ENCODE measurements around the gene BAIAP2L2. TPM values are rescaled to one million over a fixed set of nuclear protein-coding genes. Genes with fewer than 3 reads are reported as not detected.

BAIAP2L2 gene
- total and polyA plus RNA-seq, 4 donors = 0.33 to 0.46 (median 0.44) TPM; not detected in 1

DNA sequence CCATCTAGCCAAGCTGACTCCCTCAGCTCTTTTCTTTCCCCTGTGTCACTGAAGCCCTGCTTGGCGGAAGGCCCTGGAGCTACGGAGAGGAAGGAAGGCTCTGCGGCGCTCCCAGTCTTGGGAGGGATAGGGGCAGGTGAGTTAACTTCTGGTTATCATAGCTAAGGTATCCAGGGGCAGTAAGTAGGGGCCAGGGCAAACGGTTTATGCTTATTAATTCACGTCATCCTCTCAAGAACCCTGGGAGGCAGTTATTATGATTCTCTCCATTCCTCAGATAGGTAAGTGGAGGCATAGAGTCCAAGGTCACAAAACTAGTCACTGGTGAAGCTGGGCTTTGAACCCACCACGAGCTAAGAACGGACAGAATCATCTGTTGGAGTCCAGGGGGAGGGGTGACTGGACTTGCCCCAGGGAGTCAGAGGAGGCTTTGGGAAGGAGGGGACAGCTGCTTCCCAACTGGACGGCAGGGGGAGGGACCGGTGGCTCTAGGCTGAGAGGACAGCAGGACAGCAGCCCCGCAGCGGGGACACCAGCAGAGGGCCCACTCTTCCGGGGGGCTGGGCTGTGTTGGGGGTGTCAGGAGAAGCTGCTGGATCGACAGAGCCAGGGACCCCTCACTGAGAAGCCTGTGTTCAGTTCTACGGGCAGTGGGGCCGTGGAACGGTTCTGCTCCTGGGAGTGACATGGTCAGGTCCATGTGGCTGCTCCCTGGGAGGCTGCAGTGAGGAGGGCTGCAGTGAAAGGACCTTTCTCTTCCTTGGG, 3.5 kb downstream of the BAIAP2L2 start:
- H3K27me3 ChIP-seq (ENCODE audit: control insufficient read depth in 4 of 4, insufficient read depth in 4 of 4, low read length in 3 of 4) = no peaks in the 10 kb centered on the region
- 84% methylated on average over 17 of the region's 17 CpGs for WGBS

More for the DNA sequence above, 3.5 kb downstream of the BAIAP2L2 start:
- Histone ChIP-seq H3K27ac (ENCODE audit: low read depth in 1 of 2, low read length in 2 of 2) (no peak overlapping the region), H3K9me3 (ENCODE audit: control insufficient read depth in 4 of 4, low read length in 3 of 4) (no peaks in the 10 kb centered on the region), H3K4me1 (ENCODE audit: control insufficient read depth in 4 of 4, insufficient read depth in 4 of 4, low read length in 3 of 4) (peaks cover 11 to 21% (median 16%) of the 10 kb centered on the region in 4 donors), H3K36me3 (ENCODE audit: control insufficient read depth in 4 of 4, insufficient read depth in 3 of 4, low read depth in 1 of 4, low read length in 3 of 4) (no peaks in the 10 kb centered on the region), H3K4me3 (ENCODE audit: low read depth in 1 of 3, low read length in 3 of 3) (no peak overlapping the region), H3K9ac (ENCODE audit: low read depth in 1 of 2, low read length in 2 of 2) (no peak overlapping the region)
- TF ChIP-seq RXRA (IDR thresholded peaks at IDR 0.05) (no peak), TAF1 (conservative IDR thresholded peaks at IDR 0.05) (no peak), YY1 (IDR thresholded peaks at IDR 0.05) (no peak), EGR1 (IDR thresholded peaks at IDR 0.05; ENCODE audit: low read depth in 2 of 2) (no peak), HNF4A (conservative IDR thresholded peaks at IDR 0.05) (no peak), FOXA1 (IDR thresholded peaks at IDR 0.05) (no peak), GABPA (IDR thresholded peaks at IDR 0.05 in 1 of 2, conservative IDR thresholded peaks at IDR 0.05 in 1 of 2) (no peak), SP1 (IDR thresholded peaks at IDR 0.05) (no peak), FOXA2 (IDR thresholded peaks at IDR 0.05) (no peak), RAD21 (IDR thresholded peaks at IDR 0.05) (no peak), HNF4G (IDR thresholded peaks at IDR 0.05) (no peak), JUND (IDR thresholded peaks at IDR 0.05) (no peak), NR2F2 (IDR thresholded peaks at IDR 0.05) (no peak)
- TF ChIP-seq, protein P1, sequence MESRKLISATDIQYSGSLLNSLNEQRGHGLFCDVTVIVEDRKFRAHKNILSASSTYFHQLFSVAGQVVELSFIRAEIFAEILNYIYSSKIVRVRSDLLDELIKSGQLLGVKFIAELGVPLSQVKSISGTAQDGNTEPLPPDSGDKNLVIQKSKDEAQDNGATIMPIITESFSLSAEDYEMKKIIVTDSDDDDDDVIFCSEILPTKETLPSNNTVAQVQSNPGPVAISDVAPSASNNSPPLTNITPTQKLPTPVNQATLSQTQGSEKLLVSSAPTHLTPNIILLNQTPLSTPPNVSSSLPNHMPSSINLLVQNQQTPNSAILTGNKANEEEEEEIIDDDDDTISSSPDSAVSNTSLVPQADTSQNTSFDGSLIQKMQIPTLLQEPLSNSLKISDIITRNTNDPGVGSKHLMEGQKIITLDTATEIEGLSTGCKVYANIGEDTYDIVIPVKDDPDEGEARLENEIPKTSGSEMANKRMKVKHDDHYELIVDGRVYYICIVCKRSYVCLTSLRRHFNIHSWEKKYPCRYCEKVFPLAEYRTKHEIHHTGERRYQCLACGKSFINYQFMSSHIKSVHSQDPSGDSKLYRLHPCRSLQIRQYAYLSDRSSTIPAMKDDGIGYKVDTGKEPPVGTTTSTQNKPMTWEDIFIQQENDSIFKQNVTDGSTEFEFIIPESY (IDR thresholded peaks at IDR 0.05) = no peak
- TF ChIP-seq, protein P2, sequence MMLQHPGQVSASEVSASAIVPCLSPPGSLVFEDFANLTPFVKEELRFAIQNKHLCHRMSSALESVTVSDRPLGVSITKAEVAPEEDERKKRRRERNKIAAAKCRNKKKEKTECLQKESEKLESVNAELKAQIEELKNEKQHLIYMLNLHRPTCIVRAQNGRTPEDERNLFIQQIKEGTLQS (IDR thresholded peaks at IDR 0.05) = no peak
- TF ChIP-seq, protein P3, sequence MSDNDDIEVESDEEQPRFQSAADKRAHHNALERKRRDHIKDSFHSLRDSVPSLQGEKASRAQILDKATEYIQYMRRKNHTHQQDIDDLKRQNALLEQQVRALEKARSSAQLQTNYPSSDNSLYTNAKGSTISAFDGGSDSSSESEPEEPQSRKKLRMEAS (IDR thresholded peaks at IDR 0.05) = no peak
- TF ChIP-seq, protein P4, sequence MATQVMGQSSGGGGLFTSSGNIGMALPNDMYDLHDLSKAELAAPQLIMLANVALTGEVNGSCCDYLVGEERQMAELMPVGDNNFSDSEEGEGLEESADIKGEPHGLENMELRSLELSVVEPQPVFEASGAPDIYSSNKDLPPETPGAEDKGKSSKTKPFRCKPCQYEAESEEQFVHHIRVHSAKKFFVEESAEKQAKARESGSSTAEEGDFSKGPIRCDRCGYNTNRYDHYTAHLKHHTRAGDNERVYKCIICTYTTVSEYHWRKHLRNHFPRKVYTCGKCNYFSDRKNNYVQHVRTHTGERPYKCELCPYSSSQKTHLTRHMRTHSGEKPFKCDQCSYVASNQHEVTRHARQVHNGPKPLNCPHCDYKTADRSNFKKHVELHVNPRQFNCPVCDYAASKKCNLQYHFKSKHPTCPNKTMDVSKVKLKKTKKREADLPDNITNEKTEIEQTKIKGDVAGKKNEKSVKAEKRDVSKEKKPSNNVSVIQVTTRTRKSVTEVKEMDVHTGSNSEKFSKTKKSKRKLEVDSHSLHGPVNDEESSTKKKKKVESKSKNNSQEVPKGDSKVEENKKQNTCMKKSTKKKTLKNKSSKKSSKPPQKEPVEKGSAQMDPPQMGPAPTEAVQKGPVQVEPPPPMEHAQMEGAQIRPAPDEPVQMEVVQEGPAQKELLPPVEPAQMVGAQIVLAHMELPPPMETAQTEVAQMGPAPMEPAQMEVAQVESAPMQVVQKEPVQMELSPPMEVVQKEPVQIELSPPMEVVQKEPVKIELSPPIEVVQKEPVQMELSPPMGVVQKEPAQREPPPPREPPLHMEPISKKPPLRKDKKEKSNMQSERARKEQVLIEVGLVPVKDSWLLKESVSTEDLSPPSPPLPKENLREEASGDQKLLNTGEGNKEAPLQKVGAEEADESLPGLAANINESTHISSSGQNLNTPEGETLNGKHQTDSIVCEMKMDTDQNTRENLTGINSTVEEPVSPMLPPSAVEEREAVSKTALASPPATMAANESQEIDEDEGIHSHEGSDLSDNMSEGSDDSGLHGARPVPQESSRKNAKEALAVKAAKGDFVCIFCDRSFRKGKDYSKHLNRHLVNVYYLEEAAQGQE (IDR thresholded peaks at IDR 0.05) = no peak
- TF ChIP-seq, protein P5, sequence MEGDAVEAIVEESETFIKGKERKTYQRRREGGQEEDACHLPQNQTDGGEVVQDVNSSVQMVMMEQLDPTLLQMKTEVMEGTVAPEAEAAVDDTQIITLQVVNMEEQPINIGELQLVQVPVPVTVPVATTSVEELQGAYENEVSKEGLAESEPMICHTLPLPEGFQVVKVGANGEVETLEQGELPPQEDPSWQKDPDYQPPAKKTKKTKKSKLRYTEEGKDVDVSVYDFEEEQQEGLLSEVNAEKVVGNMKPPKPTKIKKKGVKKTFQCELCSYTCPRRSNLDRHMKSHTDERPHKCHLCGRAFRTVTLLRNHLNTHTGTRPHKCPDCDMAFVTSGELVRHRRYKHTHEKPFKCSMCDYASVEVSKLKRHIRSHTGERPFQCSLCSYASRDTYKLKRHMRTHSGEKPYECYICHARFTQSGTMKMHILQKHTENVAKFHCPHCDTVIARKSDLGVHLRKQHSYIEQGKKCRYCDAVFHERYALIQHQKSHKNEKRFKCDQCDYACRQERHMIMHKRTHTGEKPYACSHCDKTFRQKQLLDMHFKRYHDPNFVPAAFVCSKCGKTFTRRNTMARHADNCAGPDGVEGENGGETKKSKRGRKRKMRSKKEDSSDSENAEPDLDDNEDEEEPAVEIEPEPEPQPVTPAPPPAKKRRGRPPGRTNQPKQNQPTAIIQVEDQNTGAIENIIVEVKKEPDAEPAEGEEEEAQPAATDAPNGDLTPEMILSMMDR (IDR thresholded peaks at IDR 0.05; ENCODE audit: low read depth, low read length, missing input control) = no peak
- DNase-seq (ENCODE audit: low spot score) = no peak
